MCF 10A (cell line): ENCODE results near the gene GFOD1. TPM values are rescaled to one million over a fixed set of nuclear protein-coding genes. Genes with fewer than 3 reads are reported as not detected.
"Not testable (repeated sequence)": the region's sequence is repeated elsewhere in the genome, so short reads cannot be mapped to it uniquely, and the experiment has no call there.

ENCODE experiments used
- BruUV-seq: library from RNA; stranded (reverse); fragments of 400-500 nt; replicated peaks from 2 replicates; lab custom pipeline; 2021; lab: Mats Ljungman, UMichigan
- CTCF ChIA-PET: fragments of 300-600 bp; sonication (Branson Sonifier 250); formaldehyde crosslinking; extraction: SDS; loops from one replicate; lab custom pipeline; 2021; ENCODE audit warnings: antibody characterized with exemption, inconsistent platforms; lab: Yijun Ruan, JAX
- POLR2A ChIA-PET: fragments of 300-600, 350-650 bp; sonication (Branson Sonifier 250); formaldehyde crosslinking; extraction: SDS; loops from one replicate; lab custom pipeline; 2020; ENCODE audit warnings: antibody characterized with exemption, inconsistent platforms; lab: Yijun Ruan, JAX
- DNase-seq: peaks from one replicate; pipeline ENCODE4 v3.0.0-alpha.2; 2018; ENCODE audit not compliant: unreplicated experiment
- H3K27ac Mint-ChIP-seq: one replicate; pipeline ENCODE4 v1.8.0; 2022; ENCODE audit warnings: mild to moderate bottlenecking, low read depth, mixed read lengths; ENCODE audit not compliant: unreplicated experiment
- H3K27me3 Mint-ChIP-seq: one replicate; pipeline ENCODE4 v1.8.0; 2022; ENCODE audit warnings: mixed read lengths; ENCODE audit not compliant: insufficient read depth, unreplicated experiment
- H3K36me3 Mint-ChIP-seq: one replicate; pipeline ENCODE4 v1.8.0; 2022; ENCODE audit warnings: mild to moderate bottlenecking, moderate library complexity, mixed read lengths; ENCODE audit not compliant: insufficient read depth, unreplicated experiment
- H3K4me1 Mint-ChIP-seq: one replicate; pipeline ENCODE4 v1.8.0; 2022; ENCODE audit warnings: mixed read lengths; ENCODE audit not compliant: insufficient read depth, unreplicated experiment
- H3K4me3 Mint-ChIP-seq: one replicate; pipeline ENCODE4 v1.8.0; 2022; ENCODE audit warnings: mild to moderate bottlenecking, moderate library complexity, mixed read lengths; ENCODE audit not compliant: unreplicated experiment
- H3K9me3 Mint-ChIP-seq: one replicate; pipeline ENCODE4 v1.8.0; 2022; ENCODE audit warnings: mixed read lengths; ENCODE audit not compliant: unreplicated experiment
- CTCF ChIP-seq: fragments of 200-600 bp; IDR thresholded peaks from one replicate; pipeline ENCODE4 v1.8.0; 2022; ENCODE audit warnings: antibody characterized with exemption, mild to moderate bottlenecking; ENCODE audit not compliant: unreplicated experiment
- intact Hi-C: fragments of 100-400 bp; cut with micrococcal nuclease; formaldehyde crosslinking; loops from 2 replicates; pipeline ENCODE4 v1.14.1; 2022
- total RNA-seq: library from RNA; stranded (reverse); gene quantifications from 2 replicates; pipeline ENCODE4 v1.2.3, GENCODE V29; 2022

Gene GFOD1
- total RNA-seq, 1 experiment from 2014 or later, result 9.5 TPM

GRCh38 chr6:13327691-13328075 is 159.7 kb downstream of the GFOD1 start:
- Mint-ChIP-seq H3K36me3 (peaks cover 26% of the 10 kb centered on the region), H3K9me3 (no peaks in the 10 kb centered on the region), H3K27me3 (no peaks in the 10 kb centered on the region), H3K27ac (peak overlapping the region; percentile 79), H3K4me3 (peak overlapping the region; percentile 88), H3K4me1 (no peaks in the 10 kb centered on the region)
- no peak for TF ChIP-seq CTCF
- ChIA-PET CTCF (interaction anchor here (0.7 to 8.4 kb wide), 3 partner anchors 412 to 612 kb away, joined by 3 to 160 read pairs (median 3); no protein-coding TSS in a partner anchor), POLR2A (interaction anchor here (0.5 to 5.2 kb wide), 30 partner anchors 8 to 943 kb away, joined by 3 to 40 read pairs (median 5); partner anchors contain the start of genes GFOD1, NOL7 and SIRT5)
- no peak for DNase-seq
- no TSS peak for BruUV-seq
- intact Hi-C loops, result loop anchor here (1.0 to 2.0 kb wide), 2 partner anchors 20 to 25 kb away; no protein-coding TSS in a partner anchor

DNA sequence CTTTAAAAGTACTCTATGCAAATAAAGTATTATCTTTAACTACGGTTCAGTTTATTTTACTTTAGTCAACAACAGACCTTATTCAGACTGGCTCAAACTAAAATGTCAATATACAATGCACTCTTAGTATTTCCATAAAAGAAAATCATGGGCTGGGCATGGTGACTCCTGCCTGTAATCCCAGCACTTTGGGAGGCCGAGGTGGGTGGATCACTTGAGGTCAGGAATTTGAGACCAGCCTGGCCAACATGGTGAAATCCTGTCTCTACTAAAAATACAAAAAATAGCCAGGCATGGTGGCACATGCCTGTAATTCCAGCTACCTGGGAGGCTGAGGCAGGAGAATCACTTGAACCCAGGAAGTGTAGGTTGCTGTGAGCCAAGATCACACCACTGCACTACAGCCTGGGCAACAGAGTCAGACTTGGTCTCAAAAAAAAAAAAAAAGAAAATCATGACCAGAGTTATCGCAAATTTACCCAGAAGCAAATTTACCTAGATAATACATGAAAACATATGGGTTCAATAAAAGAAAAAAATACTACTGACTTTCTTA is 161.3 kb downstream of the GFOD1 start:
- H3K27me3 Mint-ChIP-seq, DNase-seq, H3K27ac Mint-ChIP-seq, POLR2A ChIA-PET, BruUV-seq, H3K4me1 Mint-ChIP-seq, H3K9me3 Mint-ChIP-seq, CTCF ChIA-PET, H3K4me3 Mint-ChIP-seq: not testable (repeated sequence)
- peaks cover 38% of the 10 kb centered on the region for H3K36me3 Mint-ChIP-seq
- intact Hi-C loops, result loop anchor here (2.0 kb wide), 1 partner anchor 23 kb away; no protein-coding TSS in a partner anchor

- CTCF ChIA-PET, result interaction anchor here (0.6 to 2.0 kb wide), 4 partner anchors 9 to 474 kb away, joined by 3 to 6 read pairs (median 4); no protein-coding TSS in a partner anchor
- Mint-ChIP-seq H3K4me1 (no peaks in the 10 kb centered on the region), H3K27ac (no peak overlapping the region), H3K36me3 (peaks cover 81% of the 10 kb centered on the region), H3K27me3 (no peaks in the 10 kb centered on the region), H3K9me3 (no peaks in the 10 kb centered on the region), H3K4me3 (no peak overlapping the region)
- no peak for DNase-seq
- TF ChIP-seq CTCF, result no peak
- BruUV-seq, result no TSS peak
- intact Hi-C loops, result no loop called here
- POLR2A ChIA-PET, result interaction anchor here (2.0 kb wide), 1 partner anchor 8 kb away, joined by 8 read pairs; the partner anchor contains the start of gene TBC1D7
Measured at GRCh38 chr6:13319891-13320564, 167.4 kb downstream of the GFOD1 start.

DNA sequence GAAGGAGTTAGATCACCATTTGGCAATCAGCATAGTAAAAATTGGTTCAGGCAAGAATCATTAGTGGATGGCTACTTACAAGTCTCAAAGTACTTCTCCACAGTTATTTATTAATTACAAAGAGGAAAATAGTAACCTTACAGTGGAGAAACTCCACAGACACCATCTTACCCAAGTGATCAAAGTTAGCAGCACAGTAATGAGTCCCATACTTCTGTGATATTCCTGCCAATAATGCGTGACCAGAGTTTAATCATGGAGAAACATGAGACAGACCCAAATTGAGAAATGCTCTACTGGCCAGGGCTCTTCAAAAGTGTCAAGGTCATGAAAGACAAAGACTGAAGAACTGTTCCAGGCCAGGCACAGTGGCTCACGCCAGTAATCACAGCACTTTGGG is 168.6 kb downstream of the GFOD1 start:
- Mint-ChIP-seq H3K4me1 (no peaks in the 10 kb centered on the region), H3K27me3 (no peaks in the 10 kb centered on the region), H3K27ac (no peak overlapping the region), H3K36me3 (peaks cover 74% of the 10 kb centered on the region), H3K4me3 (no peak overlapping the region), H3K9me3 (no peaks in the 10 kb centered on the region)
- TF ChIP-seq CTCF, result no peak
- intact Hi-C loops, result no loop called here
- POLR2A ChIA-PET, result interaction anchor here (0.6 to 2.0 kb wide), 2 partner anchors 9 to 1689 kb away, joined by 3 to 8 read pairs; partner anchors contain the start of gene TBC1D7
- CTCF ChIA-PET, result interaction anchor here (0.8 kb wide), 1 partner anchor 13 kb away, joined by 3 read pairs; no protein-coding TSS in a partner anchor
- no peak for DNase-seq
- no TSS peak for BruUV-seq
